HCT116 (cell line): ENCODE measurements around the gene GRIN2C.

Experiments used
- CTCF ChIP-seq, 3 experiments: fragments of 200-600 bp in 1 of 3; sonication (generic) in 1 of 3; IDR thresholded peaks in 2 of 3; conservative IDR thresholded peaks in 1 of 3; 2 replicates each; pipeline ENCODE4 v1.5.1; 2012 to 2017; ENCODE audit warnings: low read depth in 2 of 3, low read length in 2 of 3, antibody characterized with exemption in 1 of 3, borderline replicate concordance in 1 of 3, control low read depth in 1 of 3, mild to moderate bottlenecking in 1 of 3, mixed read lengths in 1 of 3, mixed run types in 1 of 3, moderate library complexity in 1 of 3; ENCODE audit not compliant: insufficient read depth in 1 of 3
- EZH2 ChIP-seq: fragments of 200-600 bp; sonication (generic); IDR thresholded peaks from 2 replicates; pipeline ENCODE4 v1.6.1; 2017; ENCODE audit warnings: antibody characterized with exemption, mixed run types
- EZH2phosphoT487 ChIP-seq: fragments of 200-600 bp; IDR thresholded peaks from 2 replicates; pipeline ENCODE4 v1.6.1; 2018; ENCODE audit warnings: antibody characterized with exemption, borderline replicate concordance
- MAX ChIP-seq: IDR thresholded peaks from 2 replicates; pipeline ENCODE4 v1.6.1; 2012
- POLR2A ChIP-seq: IDR thresholded peaks from 2 replicates; pipeline ENCODE4 v1.7.0; 2011; ENCODE audit warnings: borderline replicate concordance; ENCODE audit not compliant: insufficient read depth, insufficient read length; ENCODE audit errors: extremely low read depth
- POLR2AphosphoS5 ChIP-seq: IDR thresholded peaks from 2 replicates; pipeline ENCODE4 v1.6.1; 2011; ENCODE audit warnings: mild to moderate bottlenecking, low read depth, low read length, moderate library complexity
- RAD21 ChIP-seq: IDR thresholded peaks from 2 replicates; pipeline ENCODE4 v1.6.1; 2012; ENCODE audit warnings: low read depth, mild to moderate bottlenecking
- REST ChIP-seq: IDR thresholded peaks from 2 replicates; pipeline ENCODE4 v1.6.1; 2012; ENCODE audit warnings: low read depth

- TF ChIP-seq POLR2AphosphoS5: no peak
- TF ChIP-seq CTCF (IDR thresholded peaks at IDR 0.05 in 2 of 3, conservative IDR thresholded peaks at IDR 0.05 in 1 of 3; ENCODE audit: borderline replicate concordance in 1 of 3, insufficient read depth in 1 of 3, low read depth in 2 of 3, low read length in 2 of 3): no peak
- no peak for TF ChIP-seq EZH2phosphoT487
- TF ChIP-seq REST: no peak
- TF ChIP-seq EZH2: no peak
- TF ChIP-seq POLR2A: no peak
- TF ChIP-seq MAX: no peak
- no peak for TF ChIP-seq RAD21
Observed at GRCh38 chr17:74870512-74870911, 10.8 kb upstream of the GRIN2C start.
